Stimulated activated CD4-positive, alpha-beta T cell treated with anti-CD3 and anti-CD28 coated beads, Interleukin-1b, Interleukin-23, amount 100 ng/mL, for 48 hours (primary cell): Measurements from ENCODE around the gene ARMC3.
"Not testable (repeated sequence)": the region's sequence is repeated elsewhere in the genome, so short reads cannot be mapped to it uniquely, and the experiment has no call there.

Experiments
- DNase-seq: peaks from one replicate; pipeline ENCODE4 v3.0.0-alpha.2; 2020

The ARMC3 gene

GRCh38 chr10:22927661-22928403 lies at the start of gene ARMC3:
Gene ARMC3 (plus strand): TSS chr10:22928053. CDS start chr10:22931997, 3,944 bp downstream.
- DNase-seq = peak; percentile 68

- DNase-seq = no peak
These were observed 36.1 kb upstream of the ARMC3 start for GRCh38 chr10:22891797-22892196.

DNA sequence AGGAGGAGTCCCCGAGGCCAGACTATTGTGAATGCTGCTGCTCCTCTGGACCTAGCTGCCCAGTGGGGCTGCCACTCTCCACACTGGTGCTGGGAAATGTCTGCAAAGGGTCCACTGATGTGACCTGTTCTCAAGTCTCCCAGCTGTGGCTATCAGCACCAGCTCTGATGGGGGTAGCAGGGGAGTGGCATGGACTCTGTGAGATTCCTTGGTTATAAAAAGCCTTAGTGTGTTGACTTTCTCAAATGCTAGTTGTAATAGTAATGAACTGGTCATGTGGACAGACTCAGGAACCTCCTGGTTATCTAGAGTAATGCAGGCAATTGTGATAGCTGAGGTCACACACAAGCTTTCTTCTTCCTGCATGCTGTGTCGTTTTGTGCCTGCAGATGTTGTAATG lies 34.1 kb upstream of the ARMC3 start:
- no peak for DNase-seq

- DNase-seq = no peak
These were observed 33.1 kb upstream of the ARMC3 start for GRCh38 chr10:22894714-22895113.

GRCh38 chr10:22895252-22895651 lies 32.6 kb upstream of the ARMC3 start:
- DNase-seq = no peak

- DNase-seq = no peak
These were observed 30.5 kb upstream of the ARMC3 start for GRCh38 chr10:22897371-22897770.

- DNase-seq = no peak
These were observed 28.5 kb upstream of the ARMC3 start for GRCh38 chr10:22899307-22899706.

GRCh38 chr10:22899775-22900174 lies 28.1 kb upstream of the ARMC3 start:
- no peak for DNase-seq

DNA sequence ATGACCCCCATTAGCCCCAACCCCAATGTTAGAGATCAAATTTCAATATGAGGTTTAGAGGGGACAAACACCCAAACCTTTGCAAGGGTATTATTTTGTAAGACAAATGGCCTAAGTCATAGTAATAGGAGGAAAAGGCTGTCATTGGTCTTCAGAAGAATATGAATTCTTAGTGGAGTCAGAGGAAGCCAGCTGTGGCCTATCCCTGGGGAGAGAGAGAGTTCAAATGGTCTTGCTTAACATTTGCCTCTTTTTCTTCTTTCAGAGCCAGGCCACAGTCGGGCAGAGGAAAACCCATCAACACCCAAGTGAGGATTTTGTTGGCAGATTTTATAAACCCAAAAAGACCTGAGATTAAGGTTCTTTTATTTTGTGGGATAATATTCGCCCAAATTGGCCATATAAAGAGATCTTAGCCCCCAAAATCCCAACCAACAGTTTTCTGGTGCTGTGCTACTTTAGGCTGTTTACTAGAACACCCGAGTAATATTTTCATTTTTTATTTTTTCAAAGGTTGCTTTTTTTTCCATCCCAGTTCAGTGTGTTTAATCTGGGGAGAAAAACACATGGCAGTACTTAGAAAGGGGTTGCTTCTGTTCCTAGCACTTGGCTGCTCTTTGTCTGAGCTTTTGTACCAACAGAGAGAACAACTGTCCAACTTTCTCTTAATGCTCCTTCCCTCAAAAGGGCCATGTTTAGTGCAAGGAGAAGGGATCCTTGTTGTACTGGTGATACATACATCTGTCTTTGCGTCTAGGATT lies 26.8 kb upstream of the ARMC3 start:
- DNase-seq = no peak

DNA sequence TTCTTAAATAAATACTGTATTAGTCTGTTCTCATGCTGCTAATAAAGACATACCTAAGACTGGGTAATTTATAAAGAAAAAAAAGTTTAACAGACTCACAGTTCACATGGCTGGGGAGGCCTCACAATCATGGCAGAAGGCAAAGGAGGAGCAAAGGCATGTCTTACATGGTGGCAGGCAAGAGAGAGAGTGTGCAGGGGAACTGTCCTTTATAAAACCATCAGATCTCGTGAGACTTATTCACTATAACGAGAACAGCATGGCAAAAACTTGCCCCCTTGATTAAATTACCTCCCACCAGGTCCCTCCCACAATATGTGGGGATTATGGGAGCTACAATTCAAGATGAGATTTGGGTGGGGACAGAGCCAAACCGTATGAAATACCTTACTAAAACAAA lies 25.7 kb upstream of the ARMC3 start:
- not testable (repeated sequence) for DNase-seq

DNA sequence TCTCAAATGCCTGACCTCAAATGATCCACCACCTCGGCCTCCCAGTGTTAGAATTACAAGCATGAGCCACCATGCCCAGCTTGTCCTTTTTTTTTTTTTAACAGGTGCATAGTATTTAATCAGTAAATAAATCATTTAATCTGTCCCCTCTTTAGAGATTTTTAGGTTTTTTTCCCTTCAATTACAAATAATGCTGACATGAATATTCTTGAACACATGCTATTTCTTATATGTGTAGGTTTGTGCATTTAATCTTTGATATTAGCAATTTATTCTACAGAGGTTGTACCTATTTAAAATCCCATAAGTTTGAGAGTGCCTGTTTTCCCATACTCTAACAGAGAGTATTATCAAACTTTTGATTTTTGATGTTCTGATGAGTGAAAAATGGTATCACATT lies 24.2 kb upstream of the ARMC3 start:
- DNase-seq = no peak

GRCh38 chr10:22906767-22907166 lies 21.1 kb upstream of the ARMC3 start:
- DNase-seq = no peak

DNA sequence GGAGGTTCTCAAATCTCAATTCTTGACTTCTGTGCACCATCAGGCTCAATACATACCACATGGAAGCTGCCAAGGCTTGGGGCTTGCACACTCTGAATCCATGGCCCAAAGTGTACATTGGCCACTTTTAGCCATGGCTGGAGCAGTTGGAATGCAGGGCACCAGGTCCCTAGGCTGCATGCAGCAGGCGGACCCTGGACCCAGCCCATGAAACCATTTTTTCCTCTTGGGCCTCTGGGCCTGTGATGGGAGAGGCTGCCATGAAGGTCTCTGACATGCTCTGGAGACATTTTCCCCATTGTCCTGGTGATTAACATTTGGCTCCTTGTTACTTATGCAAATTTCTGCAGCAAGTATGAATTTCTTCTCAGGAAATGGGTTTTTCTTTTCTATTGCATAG lies 19.0 kb upstream of the ARMC3 start:
- no peak for DNase-seq

DNA sequence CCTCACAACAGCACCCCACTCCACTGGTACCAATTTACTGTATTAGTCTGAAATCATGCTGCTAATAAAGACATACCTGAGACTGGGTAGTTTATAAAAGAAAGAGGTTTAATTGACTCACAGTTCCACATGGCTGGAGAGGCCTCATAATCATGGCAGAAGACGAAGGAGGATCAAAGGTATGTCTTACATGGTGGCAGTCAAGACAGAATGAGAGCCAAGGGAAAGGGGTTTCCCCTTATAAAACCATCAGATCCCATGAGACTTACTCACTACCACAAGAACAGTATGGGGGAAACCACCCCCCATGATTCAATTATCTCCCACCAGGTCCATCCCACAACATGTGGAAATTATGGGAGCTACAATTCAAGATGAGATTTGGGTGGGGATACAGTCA lies 18.2 kb upstream of the ARMC3 start:
- DNase-seq = not testable (repeated sequence)

DNA sequence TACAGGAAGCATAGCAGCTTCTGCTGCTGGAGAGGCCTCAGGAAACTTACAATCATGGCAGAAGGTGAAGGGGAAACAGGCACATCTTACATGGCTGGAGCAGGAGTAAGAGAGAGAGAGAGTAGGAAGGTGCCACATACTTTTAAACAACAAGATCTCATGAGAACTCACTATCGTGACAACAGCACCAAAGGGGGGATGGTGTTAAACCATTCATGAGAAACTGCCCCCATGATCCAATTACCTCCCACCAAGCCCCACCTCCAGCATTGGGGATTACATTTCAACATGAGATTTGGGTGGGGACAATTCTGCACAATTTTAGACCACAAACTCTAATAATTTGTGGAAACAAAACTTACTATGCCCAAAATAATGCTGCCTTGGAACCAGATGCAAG lies 16.8 kb upstream of the ARMC3 start:
- DNase-seq = no peak

GRCh38 chr10:22911889-22912762 lies 15.7 kb upstream of the ARMC3 start:
- no peak for DNase-seq

DNA sequence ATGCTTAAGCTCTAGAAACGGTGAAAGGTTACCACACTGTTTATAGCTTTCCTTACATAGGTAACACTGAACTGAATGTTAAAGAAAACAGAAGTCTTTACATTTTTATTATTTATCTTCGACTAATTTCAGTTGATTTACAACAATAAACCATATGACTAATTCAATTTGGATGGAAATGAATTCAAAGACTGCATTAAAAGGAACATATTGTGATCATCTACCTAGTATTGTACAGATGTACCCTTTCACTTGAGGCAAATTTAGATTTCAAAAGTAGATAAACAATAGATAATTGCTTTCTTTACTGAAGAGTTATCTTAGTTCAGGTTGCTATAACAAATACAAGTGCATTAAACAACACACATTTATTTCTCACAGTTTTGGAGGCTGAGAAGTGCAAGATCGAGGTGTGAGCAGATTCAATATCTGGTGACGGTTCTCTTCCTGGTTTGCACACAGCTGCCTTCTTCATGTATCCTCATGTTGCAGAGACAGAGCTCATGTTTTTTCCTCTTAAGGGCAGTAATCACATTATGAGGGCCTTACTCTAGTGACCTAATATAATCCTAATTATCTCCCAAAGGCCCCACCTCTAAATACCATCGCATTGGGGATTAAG lies 15.0 kb upstream of the ARMC3 start:
- no peak for DNase-seq

DNA sequence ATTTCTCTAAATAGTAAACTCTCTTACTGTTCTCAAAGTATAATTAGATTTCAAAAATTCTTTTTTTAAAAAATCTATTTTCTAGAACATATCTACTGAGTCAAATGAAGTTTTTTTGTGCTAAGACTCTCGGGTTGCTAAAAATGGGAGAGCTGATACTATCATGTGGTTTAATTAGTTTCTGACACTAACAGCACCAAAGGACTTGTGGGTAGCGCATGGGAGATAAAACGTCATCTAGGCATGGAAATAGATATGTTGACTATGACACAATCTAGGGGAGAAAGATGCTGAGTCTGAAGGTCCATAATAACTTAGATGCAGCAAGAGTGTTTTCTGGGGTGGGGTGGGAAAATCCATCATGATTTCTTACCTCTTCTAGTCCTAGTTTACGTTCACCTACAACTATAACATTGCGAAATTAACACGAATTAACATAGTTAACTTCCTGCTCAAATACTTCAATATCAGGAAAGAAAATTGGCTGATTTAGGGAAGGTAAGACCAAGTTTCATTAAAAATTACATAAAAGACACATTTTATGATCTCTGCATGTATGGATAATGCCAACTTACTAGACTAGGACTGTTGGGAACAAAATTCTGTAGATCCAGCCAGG lies 14.3 kb upstream of the ARMC3 start:
- no peak for DNase-seq

- DNase-seq = no peak
These were observed 12.5 kb upstream of the ARMC3 start for GRCh38 chr10:22915314-22915713.

DNA sequence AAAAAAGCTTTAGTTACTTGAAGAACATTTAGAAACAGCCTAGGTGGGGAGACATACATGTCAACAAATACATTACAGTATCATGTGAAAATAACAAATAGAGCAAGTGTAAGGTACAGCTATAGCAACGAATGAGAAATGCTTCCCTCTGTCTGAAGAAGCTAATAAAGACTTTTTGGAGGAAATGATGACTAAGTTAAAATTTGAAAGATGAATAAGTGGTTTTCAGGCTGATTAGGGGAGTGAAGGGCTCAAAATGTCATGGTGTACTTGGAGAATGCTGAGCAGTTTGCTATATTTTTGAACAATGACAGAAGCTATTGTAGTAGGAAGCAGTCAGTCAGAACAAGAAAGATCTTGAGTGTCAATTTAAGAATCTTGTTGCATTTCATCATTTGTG lies 2.8 kb upstream of the ARMC3 start:
- DNase-seq = no peak

DNA sequence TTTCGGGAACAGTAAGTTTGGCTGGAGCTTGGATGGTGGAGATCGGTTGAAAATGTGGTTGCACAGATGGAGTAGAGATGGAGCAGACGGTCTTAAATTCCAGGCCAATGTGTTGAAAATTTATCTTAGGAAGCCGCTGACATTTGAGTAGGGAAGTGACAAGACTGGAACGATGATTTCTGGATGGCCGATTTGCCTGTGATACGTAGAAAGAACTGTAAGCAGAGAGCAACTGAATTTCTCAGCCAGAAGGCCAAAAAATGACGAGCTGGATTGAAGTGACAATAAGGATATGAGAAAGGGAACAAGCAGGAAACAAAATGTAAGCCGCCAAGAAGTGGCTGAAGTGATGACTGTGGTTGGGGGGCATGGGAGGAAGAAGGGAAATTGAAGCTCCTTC lies 687 bp upstream of the ARMC3 start:
- DNase-seq = no peak

DNA sequence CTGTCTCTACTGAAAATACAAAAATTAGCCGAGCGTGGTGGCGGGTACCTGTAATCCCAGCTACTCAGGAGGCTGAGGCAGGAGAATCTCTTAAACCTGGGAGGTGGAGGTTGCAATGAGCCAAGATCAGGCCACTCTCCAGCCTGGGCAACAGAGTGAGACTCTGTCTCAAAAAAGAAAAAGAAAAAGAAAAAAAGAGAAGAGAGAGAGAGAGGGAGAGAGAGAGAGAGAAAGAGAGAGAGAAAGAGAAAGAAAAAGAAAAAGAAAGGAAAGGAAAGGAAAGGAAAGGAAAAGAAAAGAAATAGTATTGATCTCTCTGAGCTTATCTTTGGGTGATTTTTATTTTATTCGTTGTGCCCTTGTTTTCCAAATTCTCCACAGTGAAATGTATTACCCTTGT lies 1.2 kb downstream of the ARMC3 start:
- not testable (repeated sequence) for DNase-seq

- no peak for DNase-seq
These were observed 4.1 kb downstream of the ARMC3 start for GRCh38 chr10:22931948-22932347.
